HCT116 (cell line): ENCODE measurements around the gene TRIM13. TPM values are rescaled to one million over a fixed set of nuclear protein-coding genes. Genes with fewer than 3 reads are reported as not detected.

ENCODE experiments used
- ATAC-seq: fragments of 200-7000 bp; cut with Tn5 transposase; 2 replicates; pipeline ENCODE4 v1.9.1; 2020; ENCODE audit warnings: mild to moderate bottlenecking, moderate library complexity
- BruUV-seq: library from RNA; stranded (reverse); fragments of 400-500 nt; replicated peaks from 2 replicates; lab custom pipeline; 2021; lab: Mats Ljungman, UMichigan
- CTCF ChIA-PET: fragments of 300-600 bp; sonication (Branson Sonifier 250); formaldehyde crosslinking; loops from one replicate; lab custom pipeline; 2021; ENCODE audit warnings: antibody characterized with exemption; lab: Charles Lee
- POLR2A ChIA-PET: fragments of 300-600, 350-600 bp; sonication (Branson Sonifier 250); formaldehyde crosslinking; loops from one replicate; lab custom pipeline; 2021; ENCODE audit warnings: antibody characterized with exemption; lab: Charles Lee
- RAD21 ChIA-PET, 2 experiments: fragments of 300-600 bp; sonication (Branson Sonifier 250); formaldehyde crosslinking; loops; one replicate each; lab custom pipeline; 2023; ENCODE audit warnings: low total read pairs in 2 of 2; ENCODE audit not compliant: uncharacterized antibody in 2 of 2, unreplicated experiment in 2 of 2, low non-redundant PET in 1 of 2; lab: Charles Lee
- DNase-seq: peaks from one replicate; pipeline ENCODE4 v3.0.0-alpha.2; 2010; ENCODE audit warnings: low read depth, low spot score
- H2AFZ ChIP-seq: fragments of 200-600 bp; shearing (Covaris generic), sonication (generic); 2 replicates; pipeline ENCODE4 v1.6.1; 2017; ENCODE audit warnings: low read depth, mixed run types, mixed read lengths, antibody characterized with exemption, low read length; ENCODE audit not compliant: poor library complexity, severe bottlenecking
- H3K27ac ChIP-seq: 2 replicates; pipeline ENCODE4 v1.5.1; 2012; ENCODE audit warnings: low read depth, low read length
- H3K27me3 ChIP-seq: fragments of 200-600 bp; sonication (generic); 2 replicates; pipeline ENCODE4 v1.6.1; 2016; ENCODE audit warnings: mixed run types, low read length, mixed read lengths; ENCODE audit not compliant: insufficient read depth
- H3K36me3 ChIP-seq, 2 experiments: fragments of 200-500 bp in 1 of 2; fragments of 200-600 bp in 1 of 2; sonication (Bioruptor generic) in 1 of 2; sonication (generic) in 1 of 2; 2 replicates each; pipeline versions ENCODE4 v1.5.1 to v1.6.1; 2014 to 2016; ENCODE audit warnings: low read length in 2 of 2, inconsistent platforms in 1 of 2, mixed read lengths in 1 of 2, mixed run types in 1 of 2; ENCODE audit not compliant: insufficient read depth in 2 of 2, control insufficient read depth in 1 of 2
- H3K4me1 ChIP-seq, 2 experiments: fragments of 200-600 bp in 1 of 2; sonication (generic) in 1 of 2; 2 replicates each; pipeline versions ENCODE4 v1.5.1 to v1.6.1; 2012 to 2017; ENCODE audit warnings: low read length in 2 of 2, inconsistent platforms in 1 of 2, mild to moderate bottlenecking in 1 of 2, mixed read lengths in 1 of 2, mixed run types in 1 of 2, moderate library complexity in 1 of 2; ENCODE audit not compliant: insufficient read depth in 2 of 2, control insufficient read depth in 1 of 2
- H3K4me2 ChIP-seq: fragments of 200-600 bp; sonication (generic); 2 replicates; pipeline ENCODE4 v1.6.1; 2017; ENCODE audit warnings: mixed run types, low read length, mixed read lengths
- H3K4me3 ChIP-seq, 2 experiments: fragments of 200-600 bp in 1 of 2; sonication (generic) in 1 of 2; replicated peaks in 1 of 2; 2 replicates each; pipeline ENCODE4 v1.5.1; 2011 to 2016; ENCODE audit warnings: low read length in 2 of 2, control low read depth in 1 of 2, low read depth in 1 of 2, mild to moderate bottlenecking in 1 of 2, mixed read lengths in 1 of 2, mixed run types in 1 of 2
- H3K79me2 ChIP-seq: fragments of 200-600 bp; sonication (generic); 2 replicates; pipeline ENCODE4 v1.6.1; 2017; ENCODE audit warnings: mild to moderate bottlenecking, mixed run types, low read length, moderate library complexity, mixed read lengths; ENCODE audit not compliant: insufficient read depth
- H3K9ac ChIP-seq: fragments of 200-600 bp; sonication (generic); 2 replicates; pipeline ENCODE4 v1.6.1; 2016; ENCODE audit warnings: low read length, mixed read lengths
- H3K9me2 ChIP-seq: fragments of 200-600 bp; sonication (generic), shearing (Covaris generic); 2 replicates; pipeline ENCODE4 v1.6.1; 2017; ENCODE audit warnings: mixed run types, mild to moderate bottlenecking, moderate library complexity; ENCODE audit not compliant: insufficient read depth
- H3K9me3 ChIP-seq, 2 experiments: fragments of 200-500 bp in 1 of 2; fragments of 200-600 bp in 1 of 2; sonication (Bioruptor generic) in 1 of 2; sonication (generic) in 1 of 2; 2 replicates each; pipeline ENCODE4 v1.6.1; 2014 to 2017; ENCODE audit warnings: low read length in 2 of 2, mixed read lengths in 2 of 2, inconsistent platforms in 1 of 2, low read depth in 1 of 2, mild to moderate bottlenecking in 1 of 2, mixed run types in 1 of 2, moderate library complexity in 1 of 2; ENCODE audit not compliant: control insufficient read depth in 1 of 2, insufficient read depth in 1 of 2
- H4K20me1 ChIP-seq: fragments of 200-600 bp; sonication (generic), shearing (Covaris generic); 2 replicates; pipeline ENCODE4 v1.6.1; 2017; ENCODE audit warnings: mixed run types, mild to moderate bottlenecking, moderate library complexity; ENCODE audit not compliant: insufficient read depth
- CTCF ChIP-seq, 3 experiments: fragments of 200-600 bp in 1 of 3; sonication (generic) in 1 of 3; IDR thresholded peaks in 2 of 3; conservative IDR thresholded peaks in 1 of 3; 2 replicates each; pipeline ENCODE4 v1.5.1; 2012 to 2017; ENCODE audit warnings: low read depth in 2 of 3, low read length in 2 of 3, antibody characterized with exemption in 1 of 3, borderline replicate concordance in 1 of 3, control low read depth in 1 of 3, mild to moderate bottlenecking in 1 of 3, mixed read lengths in 1 of 3, mixed run types in 1 of 3, moderate library complexity in 1 of 3; ENCODE audit not compliant: insufficient read depth in 1 of 3
- EZH2phosphoT487 ChIP-seq: fragments of 200-600 bp; IDR thresholded peaks from 2 replicates; pipeline ENCODE4 v1.6.1; 2018; ENCODE audit warnings: antibody characterized with exemption, borderline replicate concordance
- MAX ChIP-seq: IDR thresholded peaks from 2 replicates; pipeline ENCODE4 v1.6.1; 2012
- SIN3A ChIP-seq: IDR thresholded peaks from 2 replicates; pipeline ENCODE4 v1.6.1; 2012; ENCODE audit warnings: low read depth
- YY1 ChIP-seq: IDR thresholded peaks from 2 replicates; pipeline ENCODE4 v1.6.1; 2011; ENCODE audit warnings: low read length, low read depth, moderate library complexity, mild to moderate bottlenecking; ENCODE audit not compliant: insufficient replicate concordance; ENCODE audit errors: extremely low read depth
- ZBTB33 ChIP-seq: IDR thresholded peaks from 2 replicates; pipeline ENCODE4 v1.6.1; 2011; ENCODE audit warnings: mild to moderate bottlenecking, low read length, moderate library complexity; ENCODE audit not compliant: insufficient replicate concordance; ENCODE audit errors: extremely low read depth
- intact Hi-C: fragments of 100-400 bp; cut with micrococcal nuclease; formaldehyde crosslinking; loops from 2 replicates; pipeline ENCODE4 v1.10.0; 2022
- total RNA-seq: library from RNA; stranded (reverse); gene quantifications from one replicate; pipeline ENCODE4 v1.2.1, GENCODE V29; 2021; ENCODE audit not compliant: unreplicated experiment

TRIM13 gene
- total RNA-seq, 1 experiment from 2014 or later, result 24.6 TPM

GRCh38 chr13:50015750-50016149 is 18.9 kb downstream of the TRIM13 start:
- Histone ChIP-seq H3K36me3 (peaks cover 23 to 35% of the 10 kb centered on the region in 2 experiments), H3K4me2 (no peak overlapping the region), H3K9ac (no peak overlapping the region), H3K27ac (no peak overlapping the region), H3K9me3 (no peaks in the 10 kb centered on the region), H3K4me3 (no peak overlapping the region), H3K79me2 (peaks cover 29% of the 10 kb centered on the region), H3K4me1 (no peaks in the 10 kb centered on the region), H4K20me1 (peaks cover 12% of the 10 kb centered on the region; the same call in 1 of the 2 replicates), H3K27me3 (no peaks in the 10 kb centered on the region), H2AFZ (no peak overlapping the region), H3K9me2 (no peaks in the 10 kb centered on the region)
- intact Hi-C loops, result no loop called here
- no peak for DNase-seq
- no TSS peak for BruUV-seq
- ChIA-PET CTCF (interaction anchor here (2.9 kb wide), 1 partner anchor 19 kb away, joined by 9 read pairs; the partner anchor contains the start of gene TRIM13), RAD21 (no interaction called here), POLR2A (no interaction called here)
- no peak for TF ChIP-seq MAX
- TF ChIP-seq ZBTB33, result no peak
- no peak for TF ChIP-seq YY1
- ATAC-seq, result no peak

GRCh38 chr13:50016444-50016843 is 19.6 kb downstream of the TRIM13 start:
- no peak overlapping the region for H3K9ac ChIP-seq
- peaks cover 18 to 31% of the 10 kb centered on the region in 2 experiments; a peak in 3 of 4 replicates for H3K36me3 ChIP-seq
- peaks cover 12% of the 10 kb centered on the region; the same call in 1 of the 2 replicates for H4K20me1 ChIP-seq
- no peak overlapping the region for H3K27ac ChIP-seq
- no peak for DNase-seq
- BruUV-seq, result no TSS peak
- TF ChIP-seq CTCF (IDR thresholded peaks at IDR 0.05 in 2 of 3, conservative IDR thresholded peaks at IDR 0.05 in 1 of 3; ENCODE audit: borderline replicate concordance in 1 of 3, insufficient read depth in 1 of 3, low read depth in 2 of 3, low read length in 2 of 3) (no peak), SIN3A (no peak), EZH2phosphoT487 (no peak), ZBTB33 (no peak)
- H3K27me3 ChIP-seq, result no peaks in the 10 kb centered on the region
- intact Hi-C loops, result no loop called here
- CTCF ChIA-PET, result interaction anchor here (2.9 kb wide), 1 partner anchor 19 kb away, joined by 9 read pairs; the partner anchor contains the start of gene TRIM13
- POLR2A ChIA-PET, result no interaction called here
- no peak overlapping the region for H3K4me2 ChIP-seq
- RAD21 ChIA-PET, result no interaction called here
- H3K4me3 ChIP-seq, result no peak overlapping the region
- no peaks in the 10 kb centered on the region for H3K9me2 ChIP-seq
- no peak overlapping the region for H2AFZ ChIP-seq
- peaks cover 22% of the 10 kb centered on the region for H3K79me2 ChIP-seq
- H3K9me3 ChIP-seq, result no peaks in the 10 kb centered on the region
- H3K4me1 ChIP-seq, result no peaks in the 10 kb centered on the region
- ATAC-seq, result no peak
